K562 (cell line): ENCODE measurements around the gene MBP. TPM values are rescaled to one million over a fixed set of nuclear protein-coding genes. Genes with fewer than 3 reads are reported as not detected.

Experiments used
- ATAC-seq: fragments of 200-7000 bp; cut with Tn5 transposase; 3 replicates; pipeline ENCODE4 v1.9.1; 2020; ENCODE audit warnings: moderate library complexity
- BruUV-seq: library from RNA; stranded (reverse); fragments of 400-500 nt; replicated peaks from 2 replicates; lab custom pipeline; 2021; lab: Mats Ljungman, UMichigan
- CTCF ChIA-PET: fragments of 300-600 bp; formaldehyde crosslinking; extraction: SDS; loops from one replicate; lab custom pipeline; 2021; ENCODE audit warnings: low intra/inter-chr PET ratio; lab: Yijun Ruan, JAX
- POLR2A ChIA-PET: fragments of 300-600, 350-650 bp; sonication (Branson Sonifier 250); formaldehyde crosslinking; extraction: SDS; loops from one replicate; lab custom pipeline; 2021; ENCODE audit warnings: antibody characterized with exemption, inconsistent platforms; lab: Yijun Ruan, JAX
- DNase-seq, 4 experiments: peaks; one replicate each; pipeline versions ENCODE4 v3.0.0 to v3.0.0-alpha.2; 2011 to 2018; ENCODE audit warnings: low spot score in 3 of 4, mixed read lengths in 3 of 4; ENCODE audit errors: extremely low read depth in 1 of 4
- FAIRE-seq: peaks from 2 replicates; lab custom pipeline; 2011; peaks lifted over from hg19 to GRCh38; lab: Jason Lieb, UNC
- H2AFZ ChIP-seq: 2 replicates; pipeline ENCODE4 v1.6.0; 2011; ENCODE audit warnings: low read depth, low read length, control low read depth, inconsistent platforms
- H3K27ac ChIP-seq: fragments of 200-600 bp; 3 replicates; pipeline ENCODE4 v1.8.0; 2011; ENCODE audit warnings: low read depth, mild to moderate bottlenecking, control low read depth, inconsistent platforms, low read length, moderate library complexity, mixed read lengths; ENCODE audit errors: extremely low read depth
- H3K27me3 ChIP-seq, 2 experiments: fragments of 300-600 bp in 1 of 2; 2 replicates in 1 of 2; 3 replicates in 1 of 2; pipeline versions ENCODE4 v1.6.0 to v1.8.0; 2011; ENCODE audit warnings: inconsistent platforms in 2 of 2, low read length in 2 of 2, mild to moderate bottlenecking in 1 of 2, mixed read lengths in 1 of 2, moderate library complexity in 1 of 2; ENCODE audit not compliant: control insufficient read depth in 2 of 2, insufficient read depth in 2 of 2
- H3K36me3 ChIP-seq: fragments of 300-600 bp; 3 replicates; pipeline ENCODE4 v1.8.0; 2011; ENCODE audit warnings: mild to moderate bottlenecking, low read length, inconsistent platforms; ENCODE audit not compliant: control insufficient read depth, insufficient read depth
- H3K4me1 ChIP-seq, 2 experiments: fragments of 200-600 bp in 1 of 2; replicated peaks in 1 of 2; 2 replicates in 1 of 2; 3 replicates in 1 of 2; pipeline versions ENCODE4 v1.5.1 to v1.8.0; 2011; ENCODE audit warnings: inconsistent platforms in 2 of 2, low read length in 2 of 2, mild to moderate bottlenecking in 1 of 2, mixed read lengths in 1 of 2, moderate library complexity in 1 of 2; ENCODE audit not compliant: control insufficient read depth in 2 of 2, insufficient read depth in 2 of 2
- H3K4me2 ChIP-seq: 2 replicates; pipeline ENCODE4 v1.6.1; 2011; ENCODE audit warnings: low read length, control low read depth, inconsistent platforms, mixed read lengths; ENCODE audit not compliant: insufficient read depth
- H3K4me3 ChIP-seq: fragments of 200-600 bp; sonication (generic), shearing (Covaris generic); 2 replicates; pipeline ENCODE4 v1.5.1; 2016; ENCODE audit warnings: control low read depth, inconsistent platforms
- H3K79me2 ChIP-seq: fragments of 200-600 bp; 3 replicates; pipeline ENCODE4 v1.8.0; 2011; ENCODE audit warnings: low read length, inconsistent platforms; ENCODE audit not compliant: control insufficient read depth, insufficient read depth
- H3K9ac ChIP-seq, 2 experiments: 2 replicates each; pipeline versions ENCODE4 v1.6.0 to v1.6.1; 2011; ENCODE audit warnings: low read depth in 2 of 2, low read length in 2 of 2, control low read depth in 1 of 2, inconsistent platforms in 1 of 2, mild to moderate bottlenecking in 1 of 2, mixed read lengths in 1 of 2; ENCODE audit not compliant: insufficient read depth in 1 of 2
- H3K9me1 ChIP-seq: one replicate; pipeline ENCODE4 v1.6.0; 2011; ENCODE audit warnings: inconsistent platforms, mild to moderate bottlenecking, low read length, moderate library complexity; ENCODE audit not compliant: control insufficient read depth, insufficient read depth
- H3K9me3 ChIP-seq: replicated peaks from 2 replicates; pipeline ENCODE4 v1.5.1; 2011; ENCODE audit warnings: low read depth, low read length, inconsistent platforms; ENCODE audit not compliant: control insufficient read depth, insufficient read depth
- H4K20me1 ChIP-seq: replicated peaks from 2 replicates; pipeline ENCODE4 v1.6.1; 2011; ENCODE audit warnings: low read length, inconsistent platforms, mixed read lengths; ENCODE audit not compliant: control insufficient read depth, insufficient read depth
- BRF2 ChIP-seq: IDR thresholded peaks from 3 replicates; pipeline ENCODE4 v1.6.1; 2011; ENCODE audit warnings: borderline replicate concordance, mild to moderate bottlenecking; ENCODE audit not compliant: insufficient read length, insufficient read depth
- ESRRB ChIP-seq: fragments of 250-450 bp; sonication (Bioruptor Pico); IDR thresholded peaks from 2 replicates; pipeline ENCODE4 v1.5.0; 2020; ENCODE audit warnings: mild to moderate bottlenecking, moderate library complexity, borderline replicate concordance
- KHSRP ChIP-seq: fragments of 450-650 bp; IDR thresholded peaks from 2 replicates; pipeline ENCODE4 v1.6.1; 2017
- SUPT5H ChIP-seq: fragments of 450-650 bp; IDR thresholded peaks from 2 replicates; pipeline ENCODE4 v1.6.1; 2016
- ZNF324 ChIP-seq: fragments of 250-450 bp; sonication (Bioruptor Pico); IDR thresholded peaks from 2 replicates; pipeline ENCODE4 v1.4.0; 2020; ENCODE audit warnings: mild to moderate bottlenecking
- ZNF586 ChIP-seq: fragments of 450-650 bp; formaldehyde crosslinking; conservative IDR thresholded peaks from 2 replicates; pipeline ENCODE4 v1.4.0; 2020; ENCODE audit warnings: mild to moderate bottlenecking, moderate library complexity
- WGBS: fragments of 100-300 bp; shearing (Covaris generic); methylation state at CpG from one replicate; pipeline ENCODE4 v1.1.6; 2016; ENCODE audit warnings: low coverage, mixed read lengths; ENCODE audit not compliant: insufficient coverage; ENCODE audit errors: missing lambda C conversion rate; 5-methylcytosine and 5-hydroxymethylcytosine counted together
- in situ Hi-C: fragments of 300-500 bp; cut with MboI; formaldehyde crosslinking; loops from 4 replicates; pipeline ENCODE4 v1.15.0; 2018; ENCODE audit warnings: inconsistent platforms, mixed read lengths
- intact Hi-C: fragments of 100-400 bp; cut with micrococcal nuclease; formaldehyde crosslinking; loops from 2 replicates; pipeline ENCODE4 v1.14.2; 2022
- polyA plus RNA-seq, 8 experiments: library from polyadenylated mRNA; depleted of rRNA in 4 of 8; stranded (reverse) in 5 of 8; unstranded in 3 of 8; fragments of >200 nt; fragmentation: Nextera tagmentation in 2 of 8; fragmentation: Illumina TruSeq in 1 of 8; extraction: Ambion mirVana in 2 of 8; extraction: Trizol in 1 of 8; gene quantifications; 2 replicates each; pipeline versions ENCODE4 v1.2.1 to v1.2.3, GENCODE V29; 2011 to 2014; ENCODE audit warnings: inconsistent platforms in 1 of 8, missing spikeins in 1 of 8
- total RNA-seq, 7 experiments: library from RNA; depleted of rRNA in 6 of 7; stranded (reverse); fragments of >200 nt in 6 of 7; fragmentation: Illumina TruSeq in 2 of 7; extraction: Trizol in 2 of 7; gene quantifications; 2 replicates each; pipeline versions ENCODE4 v1.2.1 to v1.2.3, GENCODE V29; 2011 to 2021; ENCODE audit warnings: low replicate concordance in 1 of 7

The MBP gene
- total and polyA plus RNA-seq, 9 of the 15 experiments (the other 6 are each of a cell fraction or from before 2014, with no cell fraction given), result 0.09 TPM; not detected in 8

- TF ChIP-seq ESRRB (CRISPR knock-in tag), result no peak
- TF ChIP-seq BRF2, result no peak
These were observed 78.3 kb downstream of the MBP start (continued) for GRCh38 chr18:77054288-77054605.

GRCh38 chr18:77053616-77054287 is 78.8 kb downstream of the MBP start:
- no peaks in the 10 kb centered on the region for H3K9me1 ChIP-seq
- WGBS, result 0% methylated on average over 8 of the region's 18 CpGs
- ChIA-PET POLR2A (interaction anchor here (0.6 kb wide), 1 partner anchor 1342 kb away, joined by 3 read pairs; no protein-coding TSS in a partner anchor), CTCF (interaction anchor here (1.0 kb wide), 1 partner anchor 250 kb away, joined by 3 read pairs; no protein-coding TSS in a partner anchor)
- ATAC-seq, result no peak
- BruUV-seq, result no TSS peak
- H3K79me2 ChIP-seq, result no peaks in the 10 kb centered on the region
- in situ Hi-C loops, result no loop called here
- H3K4me2 ChIP-seq, result no peak overlapping the region
- no peaks in the 10 kb centered on the region for H4K20me1 ChIP-seq
- peaks cover 6 to 34% of the 10 kb centered on the region in 2 experiments; a peak in 4 of 5 replicates for H3K27me3 ChIP-seq
- no peak overlapping the region for H3K4me3 ChIP-seq
- no peak for DNase-seq
- H3K9me3 ChIP-seq, result no peaks in the 10 kb centered on the region
- no peak overlapping the region for H2AFZ ChIP-seq
- intact Hi-C loops, result loop anchor here (10.0 kb wide), 1 partner anchor 49 kb away; no protein-coding TSS in a partner anchor
- FAIRE-seq, result no peak
- TF ChIP-seq KHSRP, result no peak
- no peak for TF ChIP-seq ZNF586 (CRISPR knock-in tag)
- TF ChIP-seq ZNF324 (CRISPR knock-in tag), result no peak
- no peak for TF ChIP-seq SUPT5H
- no peaks in the 10 kb centered on the region for H3K36me3 ChIP-seq
- H3K4me1 ChIP-seq, result no peaks in the 10 kb centered on the region
- no peak overlapping the region for H3K9ac ChIP-seq
- no peak overlapping the region for H3K27ac ChIP-seq
